ENCODE results near the gene GSN. TPM values are rescaled to one million over a fixed set of nuclear protein-coding genes. Genes with fewer than 3 reads are reported as not detected.

Gene GSN
- polyA plus RNA-seq, 3 donors = 67.4 to 187 (median 95.8) TPM

DNA sequence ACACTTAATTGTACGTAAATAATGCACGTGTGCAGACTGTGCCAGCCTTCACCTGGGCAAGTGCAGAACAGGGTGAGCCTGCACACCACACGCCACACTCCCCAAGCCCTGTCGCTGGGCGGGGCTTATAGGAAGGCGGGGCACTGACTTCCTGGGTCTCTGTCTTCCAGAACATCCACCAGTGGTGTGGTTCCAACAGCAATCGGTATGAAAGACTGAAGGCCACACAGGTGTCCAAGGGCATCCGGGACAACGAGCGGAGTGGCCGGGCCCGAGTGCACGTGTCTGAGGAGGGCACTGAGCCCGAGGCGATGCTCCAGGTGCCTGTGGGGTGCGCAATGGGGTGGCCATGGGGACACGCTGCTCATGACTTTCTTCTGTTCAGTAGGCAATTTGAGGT is 44.2 kb downstream of the GSN start:
- Histone ChIP-seq H3K9ac (ENCODE audit: insufficient read depth, low read length, poor library complexity, severe bottlenecking) (no peak overlapping the region), H3K36me3 (replicated peaks in 1 of 2; ENCODE audit: control insufficient read depth in 1 of 2, insufficient read depth in 2 of 2, low read length in 2 of 2) (peaks cover 70 to 91% of the 10 kb centered on the region in 2 donors), H3K4me2 (replicated peaks; ENCODE audit: extremely low read depth, low read length, poor library complexity, severe bottlenecking) (no peak overlapping the region), H3K27ac (ENCODE audit: low read depth in 1 of 2, low read length in 2 of 2) (no peak overlapping the region), H3K27me3 (ENCODE audit: control insufficient read depth in 2 of 2, insufficient read depth in 2 of 2, low read length in 2 of 2) (no peaks in the 10 kb centered on the region), H3K9me3 (replicated peaks in 1 of 2; ENCODE audit: control insufficient read depth in 1 of 2, insufficient read depth in 1 of 2, low read length in 2 of 2) (no peaks in the 10 kb centered on the region), H3K4me1 (ENCODE audit: control insufficient read depth in 1 of 2, insufficient read depth in 2 of 2, low read length in 2 of 2) (no peaks in the 10 kb centered on the region), H3K4me3 (replicated peaks in 1 of 3; ENCODE audit: low read depth in 2 of 3, low read length in 3 of 3) (no peak overlapping the region), H4K20me1 (ENCODE audit: insufficient read depth, low read length) (no peaks in the 10 kb centered on the region), H3K79me2 (ENCODE audit: insufficient read depth, low read length) (no peaks in the 10 kb centered on the region), H2AFZ (ENCODE audit: insufficient read depth, low read depth, low read length, poor library complexity, severe bottlenecking) (no peak overlapping the region)
- H3K9me3 Mint-ChIP-seq = no peaks in the 10 kb centered on the region
- no peaks in the 10 kb centered on the region for H3K4me1 Mint-ChIP-seq
- peak overlapping the region in 1 of 7 donors; percentile 30 for H3K27ac Mint-ChIP-seq
- no peak for DNase-seq
- peaks cover 75 to 82% of the 10 kb centered on the region in 2 donors for H3K36me3 Mint-ChIP-seq
- TF ChIP-seq, protein P1, sequence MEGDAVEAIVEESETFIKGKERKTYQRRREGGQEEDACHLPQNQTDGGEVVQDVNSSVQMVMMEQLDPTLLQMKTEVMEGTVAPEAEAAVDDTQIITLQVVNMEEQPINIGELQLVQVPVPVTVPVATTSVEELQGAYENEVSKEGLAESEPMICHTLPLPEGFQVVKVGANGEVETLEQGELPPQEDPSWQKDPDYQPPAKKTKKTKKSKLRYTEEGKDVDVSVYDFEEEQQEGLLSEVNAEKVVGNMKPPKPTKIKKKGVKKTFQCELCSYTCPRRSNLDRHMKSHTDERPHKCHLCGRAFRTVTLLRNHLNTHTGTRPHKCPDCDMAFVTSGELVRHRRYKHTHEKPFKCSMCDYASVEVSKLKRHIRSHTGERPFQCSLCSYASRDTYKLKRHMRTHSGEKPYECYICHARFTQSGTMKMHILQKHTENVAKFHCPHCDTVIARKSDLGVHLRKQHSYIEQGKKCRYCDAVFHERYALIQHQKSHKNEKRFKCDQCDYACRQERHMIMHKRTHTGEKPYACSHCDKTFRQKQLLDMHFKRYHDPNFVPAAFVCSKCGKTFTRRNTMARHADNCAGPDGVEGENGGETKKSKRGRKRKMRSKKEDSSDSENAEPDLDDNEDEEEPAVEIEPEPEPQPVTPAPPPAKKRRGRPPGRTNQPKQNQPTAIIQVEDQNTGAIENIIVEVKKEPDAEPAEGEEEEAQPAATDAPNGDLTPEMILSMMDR (IDR thresholded peaks at IDR 0.05) = no peak
- H3K4me3 Mint-ChIP-seq = no peak overlapping the region
- H3K27me3 Mint-ChIP-seq (ENCODE audit: low read depth in 3 of 3) = peaks cover 0 to 1% (median 0%) of the 10 kb centered on the region in 3 donors
- intact Hi-C loops (cut with micrococcal nuclease) = no loop called here
- over 99% methylated on average over 13 of the region's 17 CpGs for WGBS (ENCODE audit: insufficient coverage)

DNA sequence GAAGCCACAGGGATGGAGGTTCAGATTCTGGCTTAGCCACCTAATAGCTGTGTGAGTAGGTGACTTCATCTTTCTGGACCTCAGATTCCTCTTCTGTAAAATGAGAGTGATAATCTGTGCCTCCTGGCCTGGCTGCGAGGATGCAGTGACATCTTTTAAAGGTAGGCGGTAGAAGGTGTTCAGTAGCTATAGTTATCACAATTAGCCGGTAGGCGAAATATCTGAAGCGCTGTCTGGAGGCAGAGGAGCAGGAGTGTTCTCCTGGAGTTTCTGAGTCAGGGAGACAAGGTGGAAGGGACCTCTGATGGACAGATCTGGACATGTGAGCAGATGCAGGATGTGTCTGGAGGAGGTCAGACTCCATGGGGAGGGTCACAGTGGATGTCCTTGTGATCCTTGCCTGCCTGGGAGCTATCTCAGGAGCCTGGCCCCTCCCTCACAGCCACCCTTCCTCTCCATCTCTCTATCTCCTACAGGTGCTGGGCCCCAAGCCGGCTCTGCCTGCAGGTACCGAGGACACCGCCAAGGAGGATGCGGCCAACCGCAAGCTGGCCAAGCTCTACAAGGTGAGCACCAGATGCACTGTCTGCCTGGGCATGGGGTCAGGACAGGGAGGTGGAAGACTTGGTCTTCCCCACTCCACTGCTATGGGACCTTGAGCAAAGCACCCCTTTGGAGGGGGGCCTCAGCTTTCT is 45.6 kb downstream of the GSN start:
- Histone ChIP-seq H3K27me3 (ENCODE audit: control insufficient read depth in 2 of 2, insufficient read depth in 2 of 2, low read length in 2 of 2) (no peaks in the 10 kb centered on the region), H3K36me3 (replicated peaks in 1 of 2; ENCODE audit: control insufficient read depth in 1 of 2, insufficient read depth in 2 of 2, low read length in 2 of 2) (peaks cover 74 to 91% of the 10 kb centered on the region in 2 donors), H2AFZ (ENCODE audit: insufficient read depth, low read depth, low read length, poor library complexity, severe bottlenecking) (no peak overlapping the region), H3K4me2 (replicated peaks; ENCODE audit: extremely low read depth, low read length, poor library complexity, severe bottlenecking) (no peak overlapping the region), H3K4me1 (ENCODE audit: control insufficient read depth in 1 of 2, insufficient read depth in 2 of 2, low read length in 2 of 2) (no peaks in the 10 kb centered on the region), H4K20me1 (ENCODE audit: insufficient read depth, low read length) (no peaks in the 10 kb centered on the region), H3K9me3 (replicated peaks in 1 of 2; ENCODE audit: control insufficient read depth in 1 of 2, insufficient read depth in 1 of 2, low read length in 2 of 2) (no peaks in the 10 kb centered on the region), H3K79me2 (ENCODE audit: insufficient read depth, low read length) (no peaks in the 10 kb centered on the region), H3K27ac (ENCODE audit: low read depth in 1 of 2, low read length in 2 of 2) (no peak overlapping the region), H3K4me3 (replicated peaks in 1 of 3; ENCODE audit: low read depth in 2 of 3, low read length in 3 of 3) (no peak overlapping the region), H3K9ac (ENCODE audit: insufficient read depth, low read length, poor library complexity, severe bottlenecking) (no peak overlapping the region)
- no peaks in the 10 kb centered on the region for H3K4me1 Mint-ChIP-seq
- WGBS (ENCODE audit: insufficient coverage) = 100% methylated on average over 6 of the region's 10 CpGs
- intact Hi-C loops (cut with micrococcal nuclease) = no loop called here
- H3K9me3 Mint-ChIP-seq = no peaks in the 10 kb centered on the region
- DNase-seq = no peak
- peaks cover 73 to 83% of the 10 kb centered on the region in 2 donors for H3K36me3 Mint-ChIP-seq
- peak overlapping the region in 2 of 7 donors; percentile 0 to 82 for H3K27ac Mint-ChIP-seq
- TF ChIP-seq, protein P1 (IDR thresholded peaks at IDR 0.05) = no peak
- H3K27me3 Mint-ChIP-seq (ENCODE audit: low read depth in 3 of 3) = peaks cover 0 to 1% (median 0%) of the 10 kb centered on the region in 3 donors
- H3K4me3 Mint-ChIP-seq = no peak overlapping the region

All from CD14-positive monocyte (primary cell).